ENCODE data around the gene MRPS27. TPM values are rescaled to one million over a fixed set of nuclear protein-coding genes. Genes with fewer than 3 reads are reported as not detected.
A peak's percentile ranks its signal among the peaks of the same experiment; 100 is the strongest.

MRPS27 gene
- total and polyA plus RNA-seq, 2 of the 4 experiments (the other 2 are of a cell fraction) = 46.9 to 90.5 TPM

DNA sequence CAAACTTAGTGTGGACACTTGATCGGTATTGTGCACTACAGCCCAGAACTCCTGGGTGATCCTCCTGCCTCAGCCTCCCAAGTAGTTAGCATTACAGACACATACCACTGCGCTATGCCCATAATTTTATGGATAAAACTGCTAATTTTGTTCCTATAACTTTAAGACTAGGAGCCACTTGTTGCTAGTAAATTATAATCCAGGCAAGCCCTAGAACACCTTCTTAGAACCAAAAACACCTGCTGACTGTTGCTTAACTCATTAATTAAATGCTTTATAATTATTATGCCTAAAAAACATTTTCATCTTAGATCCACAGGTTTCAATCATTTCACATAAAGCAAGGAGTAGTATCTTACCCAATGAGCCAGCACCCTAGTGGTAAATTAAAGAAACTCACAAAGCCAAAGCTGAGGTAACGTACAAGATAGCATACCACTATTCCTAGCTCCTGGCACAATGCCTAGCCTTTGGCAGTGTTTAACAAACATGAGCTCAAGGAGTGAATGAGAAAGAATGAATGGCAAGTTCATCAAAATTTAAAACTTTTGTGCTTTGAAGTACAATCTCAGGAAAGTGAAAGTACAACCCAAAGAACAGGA, 5.4 kb downstream of the MRPS27 start:
- ChIA-PET CTCF (interaction anchor here (0.6 to 1.9 kb wide), 5 partner anchors 10 to 173 kb away, joined by 3 to 10 read pairs (median 3); no protein-coding TSS in a partner anchor), POLR2A (ENCODE audit: unreplicated experiment) (no interaction called here)
- Histone ChIP-seq H4K91ac (ENCODE audit: insufficient read depth, low read depth, low read length) (no peak overlapping the region), H3K27ac (ENCODE audit: insufficient read depth, low read length) (no peak overlapping the region), H3K23ac (ENCODE audit: low read depth, low read length) (no peak overlapping the region), H3K56ac (ENCODE audit: extremely low read depth, insufficient read depth, low read length) (no peak overlapping the region), H2AK9ac (replicated peaks; ENCODE audit: low read depth, low read length, poor library complexity) (no peak overlapping the region), H3K4me3 (ENCODE audit: insufficient read depth, low read depth, low read length) (peak overlapping the region; percentile 2; the same call in 1 of the 2 replicates), H2BK15ac (ENCODE audit: low read depth, low read length) (no peak overlapping the region), H4K5ac (ENCODE audit: low read depth, low read length) (no peak overlapping the region), H3K9ac (ENCODE audit: low read depth, low read length) (no peak overlapping the region), H3K18ac (ENCODE audit: low read depth, low read length) (no peak overlapping the region), H4K20me1 (ENCODE audit: insufficient read depth, low read length) (no peaks in the 10 kb centered on the region), H2AFZ (replicated peaks; ENCODE audit: low read length, poor library complexity) (no peak overlapping the region), H3K36me3 (ENCODE audit: control insufficient read depth, insufficient read depth, low read length) (peaks cover 6% of the 10 kb centered on the region; the same call in 1 of the 2 replicates), H3K27me3 (ENCODE audit: control insufficient read depth, insufficient read depth, low read length) (no peaks in the 10 kb centered on the region), H3K4ac (ENCODE audit: low read depth, low read length) (no peak overlapping the region), H3K79me1 (ENCODE audit: low read depth in 1 of 2, low read length in 2 of 2) (peaks cover 6 to 37% of the 10 kb centered on the region in 2 experiments), H2BK120ac (ENCODE audit: low read depth, low read length) (no peak overlapping the region), H2AK5ac (ENCODE audit: low read depth, low read length) (0 out of 2 replicates have a peak overlapping the region, but pooled peaks have one; percentile 7), H3K9me3 (ENCODE audit: control insufficient read depth, insufficient read depth, low read length) (no peaks in the 10 kb centered on the region), H3K9me1 (ENCODE audit: insufficient read depth, low read length) (peaks cover 6% of the 10 kb centered on the region), H4K8ac (ENCODE audit: low read depth in 2 of 2, low read length in 2 of 2) (no peak overlapping the region), H3K4me2 (ENCODE audit: low read depth, low read length) (peak overlapping the region; percentile 69; the same call in 1 of the 2 replicates), H3K14ac (replicated peaks; ENCODE audit: low read depth, low read length) (no peak overlapping the region), H2BK5ac (ENCODE audit: low read depth, low read length, poor library complexity, severe bottlenecking) (no peak overlapping the region), H2BK20ac (ENCODE audit: low read depth, low read length) (no peak overlapping the region), H3K4me1 (ENCODE audit: control insufficient read depth, insufficient read depth, low read length) (no peaks in the 10 kb centered on the region)
- dilution Hi-C loops (cut with HindIII; ENCODE audit: low sequenced_read_pairs, unreplicated experiment) (no loop called here), in situ Hi-C loops (cut with MboI; ENCODE audit: low sequenced_read_pairs) (loop anchor here (25.0 kb wide), 1 partner anchor 727 kb away; the partner anchor contains the start of gene MCCC2), intact Hi-C loops (cut with micrococcal nuclease) (no loop called here)
- whole genome bisulfite sequencing, 2 experiments (ENCODE audit: extremely low coverage in 2 of 2, insufficient read length in 1 of 2) = no CpG with 5 or more reads among the region's 3 CpGs
- DNase-seq (peak; percentile 82), ATAC-seq (ENCODE audit: low read depth) (peak; percentile 65; the same call in 1 of the 2 replicates)
- no TSS peak for BruUV-seq (replicated peaks)
- TF ChIP-seq BHLHE40 (IDR thresholded peaks at IDR 0.05; ENCODE audit: low read depth, low read length) = no peak
- peak; percentile 29; the same call in 1 of the 2 replicates for TF ChIP-seq CTCF (conservative IDR thresholded peaks at IDR 0.05; ENCODE audit: low read depth, low read length)
